Hematopoietic multipotent progenitor cell treated with erythropoietin and hydrocortisone succinate and interleukin-3 and kit ligand, for 8 days (in vitro differentiated cells): ENCODE data around the gene CAPN12.
"Not testable (repeated sequence)": the region's sequence is repeated elsewhere in the genome, so short reads cannot be mapped to it uniquely, and the experiment has no call there.

ENCODE experiments used
- DNase-seq: peaks from one replicate; pipeline ENCODE4 v3.0.0-alpha.2; 2015

Gene CAPN12

GRCh38 chr19:38770949-38771275 lies 26.6 kb upstream of the CAPN12 start:
- not testable (repeated sequence) for DNase-seq

GRCh38 chr19:38770228-38770948 lies 26.1 kb upstream of the CAPN12 start:
- not testable (repeated sequence) for DNase-seq

GRCh38 chr19:38769635-38770211 lies 25.4 kb upstream of the CAPN12 start:
- peak; percentile 85 for DNase-seq

GRCh38 chr19:38766276-38767047 lies 22.2 kb upstream of the CAPN12 start:
- no peak for DNase-seq

- DNase-seq = no peak
Measured at GRCh38 chr19:38765214-38765613, 20.9 kb upstream of the CAPN12 start.

- no peak for DNase-seq
Measured at GRCh38 chr19:38763795-38764220, 19.5 kb upstream of the CAPN12 start.

- DNase-seq = not testable (repeated sequence)
Measured at GRCh38 chr19:38761884-38762389, 17.7 kb upstream of the CAPN12 start.

GRCh38 chr19:38760805-38761517 lies 16.7 kb upstream of the CAPN12 start:
- DNase-seq = not testable (repeated sequence)

- no peak for DNase-seq
Measured at GRCh38 chr19:38759590-38760003, 15.3 kb upstream of the CAPN12 start.

GRCh38 chr19:38754196-38754595 lies 9.9 kb upstream of the CAPN12 start:
- DNase-seq = not testable (repeated sequence)

- not testable (repeated sequence) for DNase-seq
Measured at GRCh38 chr19:38753783-38754182, 9.5 kb upstream of the CAPN12 start.

GRCh38 chr19:38745316-38745715 lies 1.0 kb upstream of the CAPN12 start:
- no peak for DNase-seq

GRCh38 chr19:38744874-38745273 lies 600 bp upstream of the CAPN12 start:
- DNase-seq = peak; percentile 44

- no peak for DNase-seq
Measured at GRCh38 chr19:38743394-38744297, 628 bp downstream of the CAPN12 start.

GRCh38 chr19:38742906-38743305 lies 1.4 kb downstream of the CAPN12 start:
- no peak for DNase-seq

- DNase-seq = no peak
Measured at GRCh38 chr19:38742296-38742695, 2.0 kb downstream of the CAPN12 start.

- no peak for DNase-seq
Measured at GRCh38 chr19:38741670-38742069, 2.6 kb downstream of the CAPN12 start.

GRCh38 chr19:38740932-38741331 lies 3.3 kb downstream of the CAPN12 start:
- no peak for DNase-seq

- DNase-seq = no peak
Measured at GRCh38 chr19:38740257-38740592, 4.0 kb downstream of the CAPN12 start.

GRCh38 chr19:38739440-38740256 lies 4.6 kb downstream of the CAPN12 start:
- no peak for DNase-seq
